ENCODE measurements around the gene COL11A2. TPM values are rescaled to one million over a fixed set of nuclear protein-coding genes. Genes with fewer than 3 reads are reported as not detected.

COL11A2 gene
- total RNA-seq, 5 donors from 2014 or later (not counting 1 experiment from before 2014, with no cell fraction given), result 1.3 to 9.7 (median 2.7) TPM

DNA sequence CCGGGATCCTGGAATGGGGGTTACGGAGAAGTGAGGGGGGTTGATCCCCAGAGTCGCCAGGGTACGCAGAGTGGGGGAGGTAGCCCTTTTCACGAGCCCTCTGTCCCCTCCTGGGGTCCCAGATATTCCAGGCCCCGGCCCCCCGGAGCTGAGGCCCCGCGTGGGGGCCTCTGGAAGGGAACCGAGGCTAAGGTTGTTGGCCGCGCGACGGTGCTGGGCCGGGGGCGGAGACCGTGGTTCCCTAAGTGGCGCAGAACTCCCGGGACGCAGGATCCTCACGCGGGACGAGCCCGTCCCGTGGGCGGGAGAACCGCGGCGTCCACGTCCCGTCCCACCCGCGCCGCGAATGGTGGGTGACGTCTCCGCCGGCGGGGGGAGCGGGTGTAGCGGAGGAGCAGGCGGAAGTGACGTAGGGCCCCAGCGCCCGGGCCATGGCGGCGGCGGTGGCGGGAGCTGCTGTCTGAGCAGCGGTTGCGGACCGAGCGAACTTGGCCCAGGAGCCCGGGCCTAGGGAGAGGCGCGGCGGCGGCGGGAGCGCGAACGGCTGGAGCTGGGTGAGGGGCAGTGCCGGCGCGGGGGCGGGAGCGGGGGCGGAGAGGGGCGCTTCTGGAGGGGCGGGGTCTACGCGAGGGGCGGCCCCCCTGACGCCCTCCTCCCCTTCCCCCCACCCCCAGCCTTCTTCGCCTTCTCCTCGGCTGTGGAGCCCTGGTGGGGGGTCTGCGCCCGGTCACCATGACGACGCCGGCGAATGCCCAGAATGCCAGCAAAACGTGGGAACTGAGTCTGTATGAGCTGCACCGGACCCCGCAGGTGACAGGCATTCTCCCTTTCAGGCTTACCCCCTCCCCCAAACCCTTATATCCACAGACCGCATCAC is 16.1 kb upstream of the COL11A2 start, which contains the start of gene RING1:
Gene RING1, plus strand, starts transcription at position 410 of the 877 bp plus-strand sequence. Its CDS starts 323 bp downstream, at position 733.
- Mint-ChIP-seq H3K9me3 (no peaks in the 10 kb centered on the region), H3K4me3 (peak within 1 kb of the TSS; percentile 81 to 89 (median 87)), H3K27ac (peak within 1 kb of the TSS; percentile 83 to 84), H3K27me3 (peaks cover 0 to 18% of the 10 kb centered on the region in 2 donors), H3K36me3 (peaks cover 22% of the 10 kb centered on the region), H3K4me1 (peaks cover 51 to 57% (median 53%) of the 10 kb centered on the region in 3 donors)
- WGBS (ENCODE audit: insufficient coverage), result under 1% methylated on average over 69 of the region's 86 CpGs
- peaks cover 0 to 30% of the 10 kb centered on the region in 2 donors for H3K36me3 ChIP-seq (ENCODE audit: control insufficient read depth in 2 of 2, extremely low read depth in 1 of 2, insufficient read depth in 1 of 2, low read length in 1 of 2)
- DNase-seq (peak; percentile 74 to 94 (median 85)), ATAC-seq (replicated peaks in 1 of 4) (peak; percentile 64 to 75 (median 68))
- H3K27me3 ChIP-seq (replicated peaks in 1 of 2; ENCODE audit: control insufficient read depth in 2 of 2, extremely low read depth in 1 of 2, insufficient read depth in 2 of 2, low read length in 1 of 2), result peaks cover 0 to 18% of the 10 kb centered on the region in 2 experiments
- peak within 1 kb of the TSS; percentile 93 for H3K27ac ChIP-seq (ENCODE audit: low read length)
- H3K4me1 ChIP-seq (ENCODE audit: control insufficient read depth in 1 of 2, extremely low read depth in 1 of 2, insufficient read depth in 2 of 2, low read length in 2 of 2), result peaks cover 13 to 53% of the 10 kb centered on the region in 2 experiments
- ChIA-PET POLR2A (interaction anchor here (0.6 to 1.1 kb wide), 6 partner anchors 26 to 355 kb away, joined by 3 to 4 read pairs (median 4); partner anchors contain the start of gene TAP1 (in 1 of the 2)), CTCF (interaction anchor here (0.5 to 1.3 kb wide), 8 partner anchors 10 to 267 kb away, joined by 3 to 15 read pairs (median 3); no protein-coding TSS in a partner anchor)
- H3K4me3 ChIP-seq (ENCODE audit: control insufficient read depth in 1 of 2, extremely low read depth in 1 of 2, low read length in 1 of 2), result peak within 1 kb of the TSS; percentile 84 to 98
- no peaks in the 10 kb centered on the region for H3K9me3 ChIP-seq

DNA sequence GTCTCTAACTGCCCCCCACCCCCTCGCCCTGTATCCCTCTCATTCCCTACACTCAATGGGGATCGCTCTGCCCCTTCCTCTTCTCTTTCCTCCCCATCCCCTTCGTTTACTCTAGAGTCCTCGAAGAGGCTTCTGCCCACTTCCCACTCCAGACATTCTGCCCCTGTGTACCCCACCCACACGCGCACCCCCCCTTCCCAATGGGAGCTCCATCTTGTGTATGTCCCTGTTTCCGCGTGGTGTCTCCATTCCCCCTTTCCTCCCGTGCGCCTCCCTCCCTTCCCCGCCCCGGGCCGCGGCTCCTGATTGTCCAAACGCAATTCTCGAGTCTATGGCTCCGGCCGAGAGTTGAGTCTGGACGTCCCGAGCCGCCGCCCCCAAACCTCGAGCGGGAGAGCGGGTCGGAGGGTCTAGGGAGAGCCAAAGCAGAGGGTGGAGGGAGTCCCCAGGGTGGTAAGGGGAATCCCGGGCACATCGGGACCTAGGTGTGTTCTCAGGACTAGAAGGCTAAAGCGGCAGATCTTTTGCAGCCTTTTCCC is 15.4 kb upstream of the COL11A2 start:
- H3K4me3 Mint-ChIP-seq, result peak overlapping the region; percentile 81 to 89 (median 87)
- H3K27ac Mint-ChIP-seq, result peak overlapping the region; percentile 80 to 84
- peaks cover 29% of the 10 kb centered on the region for H3K36me3 Mint-ChIP-seq
- H3K9me3 Mint-ChIP-seq, result no peaks in the 10 kb centered on the region
- Histone ChIP-seq H3K4me3 (ENCODE audit: control insufficient read depth in 1 of 2, extremely low read depth in 1 of 2, low read length in 1 of 2) (peak overlapping the region; percentile 84 to 98), H3K9me3 (no peaks in the 10 kb centered on the region), H3K36me3 (ENCODE audit: control insufficient read depth in 2 of 2, extremely low read depth in 1 of 2, insufficient read depth in 1 of 2, low read length in 1 of 2) (peaks cover 0 to 37% of the 10 kb centered on the region in 2 donors), H3K27ac (ENCODE audit: low read length) (peak overlapping the region; percentile 93), H3K4me1 (ENCODE audit: control insufficient read depth in 1 of 2, extremely low read depth in 1 of 2, insufficient read depth in 2 of 2, low read length in 2 of 2) (peaks cover 13 to 46% of the 10 kb centered on the region in 2 experiments), H3K27me3 (replicated peaks in 1 of 2; ENCODE audit: control insufficient read depth in 2 of 2, extremely low read depth in 1 of 2, insufficient read depth in 2 of 2, low read length in 1 of 2) (peaks cover 0 to 12% of the 10 kb centered on the region in 2 experiments)
- DNase-seq (peak in 1 of 35 experiments; percentile 56), ATAC-seq (replicated peaks in 1 of 4) (no peak)
- POLR2A ChIA-PET, result interaction anchor here (0.6 to 0.7 kb wide), 2 partner anchors 41 to 64 kb away, joined by 3 read pairs; no protein-coding TSS in a partner anchor
- CTCF ChIA-PET, result interaction anchor here (0.5 to 1.3 kb wide), 4 partner anchors 11 to 43 kb away, joined by 3 to 15 read pairs (median 4); no protein-coding TSS in a partner anchor
- H3K4me1 Mint-ChIP-seq, result peaks cover 51 to 57% (median 53%) of the 10 kb centered on the region in 3 donors
- WGBS (ENCODE audit: insufficient coverage), result 5% methylated on average over 17 of the region's 29 CpGs
- peaks cover 0 to 11% of the 10 kb centered on the region in 2 donors for H3K27me3 Mint-ChIP-seq

DNA sequence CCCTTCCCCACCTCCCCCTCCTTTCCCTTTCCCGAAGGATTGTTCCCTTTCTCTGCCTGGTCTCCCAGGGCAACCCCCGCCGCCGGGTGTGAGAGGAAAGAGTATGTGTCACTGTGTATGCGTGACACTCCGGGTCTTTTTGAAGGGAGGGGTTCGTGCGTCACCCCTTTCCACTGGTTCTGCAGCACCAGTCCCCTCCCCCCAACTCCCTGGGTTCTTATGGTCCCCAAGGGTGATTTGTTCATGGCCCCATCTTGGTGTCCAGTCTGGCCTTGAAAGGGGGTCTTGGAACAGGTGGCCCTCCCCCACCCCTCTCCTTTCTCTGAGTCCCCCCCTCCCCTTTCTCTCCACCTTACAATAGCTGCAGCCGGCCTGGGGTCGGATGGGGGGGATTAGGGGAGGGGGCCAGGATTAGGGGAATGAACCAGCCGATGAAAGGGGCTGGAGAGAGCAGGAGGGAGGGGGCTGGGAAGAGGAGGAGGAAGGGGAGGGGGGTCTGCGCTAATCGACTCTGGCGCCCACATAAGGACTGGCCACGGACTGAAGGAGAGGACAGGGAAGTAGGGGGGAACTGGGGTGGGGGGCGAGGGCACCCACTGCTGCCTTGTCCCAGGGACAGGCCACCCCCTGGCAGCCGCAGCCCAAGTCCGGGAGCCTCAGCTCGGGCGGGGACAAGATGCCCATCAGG is 14.7 kb upstream of the COL11A2 start:
- ATAC-seq (replicated peaks in 1 of 4) (no peak), DNase-seq (no peak)
- Mint-ChIP-seq H3K27me3 (peaks cover 0 to 6% of the 10 kb centered on the region in 2 donors), H3K36me3 (peaks cover 31% of the 10 kb centered on the region), H3K4me1 (peaks cover 54 to 57% (median 56%) of the 10 kb centered on the region in 3 donors), H3K9me3 (no peaks in the 10 kb centered on the region), H3K4me3 (peak overlapping the region; percentile 81 to 97 (median 87)), H3K27ac (no peak overlapping the region)
- Histone ChIP-seq H3K27me3 (replicated peaks in 1 of 2; ENCODE audit: control insufficient read depth in 2 of 2, extremely low read depth in 1 of 2, insufficient read depth in 2 of 2, low read length in 1 of 2) (peaks cover 0 to 7% of the 10 kb centered on the region in 2 experiments), H3K4me3 (ENCODE audit: control insufficient read depth in 1 of 2, extremely low read depth in 1 of 2, low read length in 1 of 2) (peak overlapping the region; percentile 84 to 98), H3K4me1 (ENCODE audit: control insufficient read depth in 1 of 2, extremely low read depth in 1 of 2, insufficient read depth in 2 of 2, low read length in 2 of 2) (peaks cover 13 to 45% of the 10 kb centered on the region in 2 experiments), H3K36me3 (ENCODE audit: control insufficient read depth in 2 of 2, extremely low read depth in 1 of 2, insufficient read depth in 1 of 2, low read length in 1 of 2) (peaks cover 0 to 40% of the 10 kb centered on the region in 2 donors), H3K9me3 (no peaks in the 10 kb centered on the region), H3K27ac (ENCODE audit: low read length) (no peak overlapping the region)
- POLR2A ChIA-PET, result no interaction called here
- WGBS (ENCODE audit: insufficient coverage), result 56% methylated on average over 8 of the region's 20 CpGs
- CTCF ChIA-PET, result no interaction called here

DNA sequence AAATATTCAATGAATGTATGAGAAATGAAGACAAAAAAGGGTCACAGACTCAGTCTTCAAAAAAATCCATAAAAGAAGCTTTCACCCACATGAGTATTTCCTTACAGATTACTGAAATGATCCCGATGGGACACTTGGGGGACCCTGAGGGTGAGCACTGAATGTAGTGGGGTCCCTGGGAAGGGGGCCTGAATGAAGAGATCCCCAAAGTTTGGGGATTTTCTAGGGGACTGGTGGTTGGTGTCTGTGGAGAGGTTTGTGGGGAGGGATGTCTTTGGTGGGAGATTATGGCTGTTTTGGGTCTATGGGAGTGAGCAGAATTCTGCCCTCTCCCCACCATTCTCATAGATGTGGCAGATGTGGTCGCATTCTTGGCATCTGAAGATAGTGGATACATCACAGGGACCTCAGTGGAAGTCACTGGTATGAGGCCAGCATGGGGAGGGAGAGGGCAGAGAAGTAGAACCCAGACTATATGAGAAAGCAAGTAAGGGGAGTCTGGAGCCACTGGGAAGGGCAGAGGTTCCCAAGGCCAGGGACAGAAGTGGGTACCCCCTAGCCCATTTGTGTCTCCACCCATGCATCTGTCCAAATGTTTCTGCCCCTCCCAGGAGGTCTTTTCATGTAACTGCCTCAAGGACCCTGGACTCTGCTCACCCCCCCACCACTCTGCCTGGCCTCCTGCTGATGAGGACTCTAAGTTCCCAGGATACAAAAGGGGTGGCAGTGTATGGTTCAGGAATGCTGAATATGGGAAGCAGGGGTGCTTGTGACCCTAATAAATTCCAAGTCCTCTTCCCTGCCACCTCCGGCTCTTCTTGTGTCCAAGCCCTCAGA is 14.0 kb upstream of the COL11A2 start:
- Histone ChIP-seq H3K4me1 (ENCODE audit: control insufficient read depth in 1 of 2, extremely low read depth in 1 of 2, insufficient read depth in 2 of 2, low read length in 2 of 2) (peaks cover 18 to 53% of the 10 kb centered on the region in 2 experiments), H3K27ac (ENCODE audit: low read length) (no peak overlapping the region), H3K4me3 (ENCODE audit: control insufficient read depth in 1 of 2, extremely low read depth in 1 of 2, low read length in 1 of 2) (no peak overlapping the region), H3K9me3 (no peaks in the 10 kb centered on the region), H3K27me3 (replicated peaks in 1 of 2; ENCODE audit: control insufficient read depth in 2 of 2, extremely low read depth in 1 of 2, insufficient read depth in 2 of 2, low read length in 1 of 2) (no peaks in the 10 kb centered on the region), H3K36me3 (ENCODE audit: control insufficient read depth in 2 of 2, extremely low read depth in 1 of 2, insufficient read depth in 1 of 2, low read length in 1 of 2) (peaks cover 0 to 36% of the 10 kb centered on the region in 2 donors)
- WGBS (ENCODE audit: insufficient coverage), result no CpG with 5 or more reads among the region's 3 CpGs
- H3K36me3 Mint-ChIP-seq, result peaks cover 33% of the 10 kb centered on the region
- H3K27me3 Mint-ChIP-seq, result peaks cover 0 to 5% of the 10 kb centered on the region in 2 donors
- peak overlapping the region; percentile 79 to 97 (median 92) for H3K4me3 Mint-ChIP-seq
- ChIA-PET POLR2A (no interaction called here), CTCF (no interaction called here)
- ATAC-seq (replicated peaks in 1 of 4) (no peak), DNase-seq (no peak)
- peak overlapping the region; percentile 44 to 83 for H3K27ac Mint-ChIP-seq
- H3K4me1 Mint-ChIP-seq, result peaks cover 62 to 64% (median 64%) of the 10 kb centered on the region in 3 donors
- H3K9me3 Mint-ChIP-seq, result no peaks in the 10 kb centered on the region

DNA sequence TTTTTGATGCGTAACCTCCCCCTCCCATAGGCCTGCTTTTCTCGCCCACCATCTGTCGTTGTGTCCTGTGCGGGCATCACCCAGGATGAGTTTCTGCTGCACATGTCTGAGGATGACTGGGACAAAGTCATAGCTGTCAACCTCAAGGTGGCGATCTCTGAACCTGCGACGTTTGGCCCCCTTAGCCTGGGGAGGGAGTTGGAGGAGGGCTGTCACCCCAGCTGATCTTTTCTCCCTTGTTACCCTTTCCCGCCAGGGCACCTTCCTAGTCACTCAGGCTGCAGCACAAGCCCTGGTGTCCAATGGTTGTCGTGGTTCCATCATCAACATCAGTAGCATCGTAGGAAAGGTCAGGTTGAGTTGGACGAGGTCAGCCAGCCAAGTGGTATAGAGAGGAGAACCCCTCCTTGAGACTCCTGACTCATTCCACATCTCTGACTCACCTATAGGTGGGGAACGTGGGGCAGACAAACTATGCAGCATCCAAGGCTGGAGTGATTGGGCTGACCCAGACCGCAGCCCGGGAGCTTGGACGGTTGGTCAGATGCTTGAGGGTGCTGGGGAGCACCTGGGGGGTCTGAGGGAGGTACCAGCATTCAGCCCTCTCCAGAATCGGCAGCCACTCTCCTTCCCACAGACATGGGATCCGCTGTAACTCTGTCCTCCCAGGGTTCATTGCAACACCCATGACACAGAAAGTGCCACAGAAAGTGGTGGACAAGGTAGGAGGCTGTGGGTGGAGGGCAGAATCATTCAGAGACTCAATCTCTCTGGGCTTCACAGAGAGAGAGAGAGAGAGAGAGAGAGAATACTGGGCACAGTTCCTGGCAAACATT is 13.1 kb upstream of the COL11A2 start:
- no peaks in the 10 kb centered on the region for H3K9me3 ChIP-seq
- Mint-ChIP-seq H3K4me3 (peak overlapping the region; percentile 79 to 97 (median 92)), H3K27ac (peak overlapping the region; percentile 83 to 88), H3K36me3 (peaks cover 33% of the 10 kb centered on the region), H3K27me3 (peaks cover 0 to 5% of the 10 kb centered on the region in 2 donors), H3K4me1 (peaks cover 69 to 72% (median 69%) of the 10 kb centered on the region in 3 donors), H3K9me3 (no peaks in the 10 kb centered on the region)
- H3K4me3 ChIP-seq (ENCODE audit: control insufficient read depth in 1 of 2, extremely low read depth in 1 of 2, low read length in 1 of 2), result peak overlapping the region; percentile 75 to 91
- peaks cover 19 to 57% of the 10 kb centered on the region in 2 experiments for H3K4me1 ChIP-seq (ENCODE audit: control insufficient read depth in 1 of 2, extremely low read depth in 1 of 2, insufficient read depth in 2 of 2, low read length in 2 of 2)
- POLR2A ChIA-PET, result no interaction called here
- H3K27ac ChIP-seq (ENCODE audit: low read length), result peak overlapping the region; percentile 61
- WGBS (ENCODE audit: insufficient coverage), result 55% methylated on average over 2 of the region's 17 CpGs
- CTCF ChIA-PET, result interaction anchor here in 1 of 2 donors (1.2 kb wide), 1 partner anchor 43 kb away, joined by 7 read pairs; no protein-coding TSS in a partner anchor
- no peaks in the 10 kb centered on the region for H3K27me3 ChIP-seq (replicated peaks in 1 of 2; ENCODE audit: control insufficient read depth in 2 of 2, extremely low read depth in 1 of 2, insufficient read depth in 2 of 2, low read length in 1 of 2)
- ATAC-seq (replicated peaks in 1 of 4) (no peak), DNase-seq (peak in 2 of 35 experiments; percentile 20 to 50)
- H3K36me3 ChIP-seq (ENCODE audit: control insufficient read depth in 2 of 2, extremely low read depth in 1 of 2, insufficient read depth in 1 of 2, low read length in 1 of 2), result peaks cover 0 to 32% of the 10 kb centered on the region in 2 donors

Data from T-cell (primary cell).